Nephron progenitor cell (in vitro differentiated cells): ENCODE data around the gene MXRA8.

Experiments
- DNase-seq: peaks from one replicate; pipeline ENCODE4 v3.0.0; 2021
- H3K27ac Mint-ChIP-seq: 2 replicates; pipeline ENCODE4 v1.8.0; 2021; ENCODE audit warnings: mild to moderate bottlenecking, moderate library complexity, mixed read lengths
- H3K27me3 Mint-ChIP-seq: 2 replicates; pipeline ENCODE4 v1.8.0; 2021; ENCODE audit warnings: mild to moderate bottlenecking, low read depth, mixed read lengths; ENCODE audit not compliant: poor library complexity
- H3K36me3 Mint-ChIP-seq: 2 replicates; pipeline ENCODE4 v1.8.0; 2021; ENCODE audit warnings: low read depth, mixed read lengths
- H3K4me1 Mint-ChIP-seq: 2 replicates; pipeline ENCODE4 v1.8.0; 2021; ENCODE audit warnings: mixed read lengths
- H3K4me3 Mint-ChIP-seq: 2 replicates; pipeline ENCODE4 v1.8.0; 2021; ENCODE audit warnings: mild to moderate bottlenecking, moderate library complexity, mixed read lengths
- H3K9me3 Mint-ChIP-seq: 2 replicates; pipeline ENCODE4 v1.8.0; 2021; ENCODE audit warnings: mild to moderate bottlenecking, moderate library complexity, mixed read lengths
- CTCF ChIP-seq: fragments of 200-600 bp; sonication (generic); IDR thresholded peaks from 2 replicates; pipeline ENCODE4 v1.5.0; 2021; ENCODE audit warnings: antibody characterized with exemption

The MXRA8 gene

DNA sequence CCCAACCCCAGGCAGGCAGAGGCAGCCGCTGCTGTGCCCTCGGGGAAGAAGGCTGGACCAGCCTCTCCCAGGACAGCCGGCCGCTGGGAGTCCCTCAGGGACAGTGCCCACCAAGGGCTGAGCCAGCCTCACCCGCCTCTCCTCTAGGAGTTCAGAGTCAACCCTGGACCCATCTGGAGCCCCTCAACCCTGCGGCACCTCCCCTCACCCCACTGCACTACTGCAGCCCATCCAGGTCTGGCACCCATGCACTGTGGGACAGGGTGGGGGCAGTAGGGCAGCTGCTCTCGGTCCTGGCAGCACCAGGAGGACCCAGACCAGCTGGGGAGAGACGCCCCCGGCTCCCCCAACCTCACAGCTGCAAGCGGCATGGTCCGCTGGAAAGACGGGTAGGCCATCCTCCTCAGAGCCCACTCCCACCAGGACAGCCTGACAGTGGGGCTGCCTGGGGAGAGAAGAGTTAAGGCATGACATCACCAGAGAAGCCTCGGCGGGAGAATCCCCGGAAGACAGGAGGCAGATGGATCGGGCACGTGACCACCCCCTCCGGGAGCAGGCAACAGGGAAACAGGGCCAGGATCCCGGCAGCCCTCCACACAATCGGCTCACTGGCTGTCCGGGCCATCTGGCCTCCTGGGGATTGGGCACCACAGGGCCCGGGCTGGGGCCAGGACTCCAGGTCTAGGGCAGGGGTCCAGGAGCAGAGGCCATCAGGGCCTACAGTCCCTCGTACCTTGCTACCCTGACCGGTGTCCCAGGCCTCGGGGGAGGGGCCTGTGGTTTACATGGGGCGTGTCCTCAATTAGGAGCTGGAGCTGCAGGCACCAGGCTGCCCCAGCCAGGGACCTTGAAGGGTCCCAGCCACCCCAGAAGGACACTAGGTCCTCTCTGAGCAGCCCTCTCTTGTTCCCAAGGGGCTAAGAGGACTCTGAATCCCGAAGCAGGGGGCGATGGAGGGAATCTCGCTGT lies 53.7 kb downstream of the MXRA8 start:
- Mint-ChIP-seq H3K36me3 (no peaks in the 10 kb centered on the region), H3K4me3 (peak overlapping the region; percentile 68), H3K27me3 (peaks cover 6% of the 10 kb centered on the region), H3K27ac (peak overlapping the region; percentile 69), H3K9me3 (no peaks in the 10 kb centered on the region), H3K4me1 (peaks cover 27% of the 10 kb centered on the region)
- no peak for TF ChIP-seq CTCF
- DNase-seq = peak; percentile 76

- peaks cover 3% of the 10 kb centered on the region for H3K27me3 Mint-ChIP-seq
- DNase-seq = no peak
- no peak overlapping the region for H3K27ac Mint-ChIP-seq
- H3K4me1 Mint-ChIP-seq = peaks cover 27% of the 10 kb centered on the region
- H3K4me3 Mint-ChIP-seq = no peak overlapping the region
- H3K9me3 Mint-ChIP-seq = no peaks in the 10 kb centered on the region
- no peaks in the 10 kb centered on the region for H3K36me3 Mint-ChIP-seq
- TF ChIP-seq CTCF = no peak
Measured at GRCh38 chr1:1303736-1304135, 54.6 kb downstream of the MXRA8 start.

- peaks cover 3% of the 10 kb centered on the region for H3K27me3 Mint-ChIP-seq
- TF ChIP-seq CTCF = no peak
- no peaks in the 10 kb centered on the region for H3K36me3 Mint-ChIP-seq
- no peak overlapping the region for H3K27ac Mint-ChIP-seq
- no peaks in the 10 kb centered on the region for H3K9me3 Mint-ChIP-seq
- peaks cover 27% of the 10 kb centered on the region for H3K4me1 Mint-ChIP-seq
- DNase-seq = no peak
- no peak overlapping the region for H3K4me3 Mint-ChIP-seq
Measured at GRCh38 chr1:1302951-1303509, 55.3 kb downstream of the MXRA8 start.
